ENCODE measurements around the gene CBX3. TPM values are rescaled to one million over a fixed set of nuclear protein-coding genes. Genes with fewer than 3 reads are reported as not detected.
"Not testable (repeated sequence)": the region's sequence is repeated elsewhere in the genome, so short reads cannot be mapped to it uniquely, and the experiment has no call there.

CBX3 gene
- polyA plus RNA-seq, 3 donors, result 301 to 320 (median 315) TPM

GRCh38 chr7:26183545-26184280, 17.8 kb upstream of the CBX3 start:
- DNase-seq, result no peak

GRCh38 chr7:26184281-26185101, 17.1 kb upstream of the CBX3 start:
- not testable (repeated sequence) for DNase-seq

DNA sequence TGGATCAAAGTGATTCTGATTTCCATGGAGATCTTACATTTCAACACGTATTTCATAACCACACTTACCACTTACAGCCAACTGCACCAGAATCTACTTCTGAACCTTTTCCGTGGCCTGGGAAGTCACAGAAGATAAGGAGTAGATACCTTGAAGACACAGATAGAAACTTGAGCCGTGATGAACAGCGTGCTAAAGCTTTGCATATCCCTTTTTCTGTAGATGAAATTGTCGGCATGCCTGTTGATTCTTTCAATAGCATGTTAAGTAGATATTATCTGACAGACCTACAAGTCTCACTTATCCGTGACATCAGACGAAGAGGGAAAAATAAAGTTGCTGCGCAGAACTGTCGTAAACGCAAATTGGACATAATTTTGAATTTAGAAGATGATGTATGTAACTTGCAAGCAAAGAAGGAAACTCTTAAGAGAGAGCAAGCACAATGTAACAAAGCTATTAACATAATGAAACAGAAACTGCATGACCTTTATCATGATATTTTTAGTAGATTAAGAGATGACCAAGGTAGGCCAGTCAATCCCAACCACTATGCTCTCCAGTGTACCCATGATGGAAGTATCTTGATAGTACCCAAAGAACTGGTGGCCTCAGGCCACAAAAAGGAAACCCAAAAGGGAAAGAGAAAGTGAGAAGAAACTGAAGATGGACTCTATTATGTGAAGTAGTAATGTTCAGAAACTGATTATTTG, 16.3 kb upstream of the CBX3 start:
- no peak for DNase-seq

DNA sequence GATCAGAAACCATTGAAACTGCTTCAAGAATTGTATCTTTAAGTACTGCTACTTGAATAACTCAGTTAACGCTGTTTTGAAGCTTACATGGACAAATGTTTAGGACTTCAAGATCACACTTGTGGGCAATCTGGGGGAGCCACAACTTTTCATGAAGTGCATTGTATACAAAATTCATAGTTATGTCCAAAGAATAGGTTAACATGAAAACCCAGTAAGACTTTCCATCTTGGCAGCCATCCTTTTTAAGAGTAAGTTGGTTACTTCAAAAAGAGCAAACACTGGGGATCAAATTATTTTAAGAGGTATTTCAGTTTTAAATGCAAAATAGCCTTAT, 15.7 kb upstream of the CBX3 start:
- no peak for DNase-seq

GRCh38 chr7:26186364-26187311, 14.9 kb upstream of the CBX3 start:
- no peak for DNase-seq

DNA sequence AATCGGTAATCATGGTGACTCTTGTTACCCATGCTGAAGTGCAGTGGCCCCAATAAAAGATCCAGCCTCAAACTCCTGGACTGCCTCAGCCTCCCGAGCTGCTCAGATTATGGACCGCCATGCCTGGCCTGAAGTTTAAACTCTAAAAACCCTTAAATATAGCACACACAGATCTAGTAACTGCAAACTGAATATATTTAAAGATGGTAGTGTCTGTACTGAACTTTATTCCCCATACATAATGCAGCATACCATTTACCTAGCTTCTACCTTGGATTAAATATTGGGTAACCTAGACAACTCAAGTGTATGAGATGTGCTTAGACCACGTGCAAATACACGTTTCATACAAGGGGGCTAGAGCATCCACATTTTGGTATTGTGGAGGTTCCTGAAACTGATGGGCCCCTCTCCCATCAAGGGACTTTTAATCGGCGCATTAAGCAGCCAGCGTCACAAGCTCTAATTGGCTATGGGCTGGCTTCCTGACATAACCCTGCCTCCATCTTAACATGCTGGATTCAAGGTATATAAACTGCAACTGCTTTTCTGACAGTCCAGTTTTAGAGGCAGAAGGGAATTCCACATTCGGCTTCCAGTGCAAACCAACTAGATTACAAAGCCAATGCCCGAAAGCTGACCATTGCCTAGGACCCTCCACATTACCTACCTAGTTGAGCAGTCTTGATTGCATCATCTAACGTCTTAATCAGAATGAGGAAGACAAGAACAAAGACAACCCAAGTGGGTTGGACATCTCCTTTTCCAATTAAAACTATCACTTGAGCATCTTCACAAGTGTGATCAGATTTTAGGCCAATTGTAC, 14.0 kb upstream of the CBX3 start:
- DNase-seq, result no peak

DNA sequence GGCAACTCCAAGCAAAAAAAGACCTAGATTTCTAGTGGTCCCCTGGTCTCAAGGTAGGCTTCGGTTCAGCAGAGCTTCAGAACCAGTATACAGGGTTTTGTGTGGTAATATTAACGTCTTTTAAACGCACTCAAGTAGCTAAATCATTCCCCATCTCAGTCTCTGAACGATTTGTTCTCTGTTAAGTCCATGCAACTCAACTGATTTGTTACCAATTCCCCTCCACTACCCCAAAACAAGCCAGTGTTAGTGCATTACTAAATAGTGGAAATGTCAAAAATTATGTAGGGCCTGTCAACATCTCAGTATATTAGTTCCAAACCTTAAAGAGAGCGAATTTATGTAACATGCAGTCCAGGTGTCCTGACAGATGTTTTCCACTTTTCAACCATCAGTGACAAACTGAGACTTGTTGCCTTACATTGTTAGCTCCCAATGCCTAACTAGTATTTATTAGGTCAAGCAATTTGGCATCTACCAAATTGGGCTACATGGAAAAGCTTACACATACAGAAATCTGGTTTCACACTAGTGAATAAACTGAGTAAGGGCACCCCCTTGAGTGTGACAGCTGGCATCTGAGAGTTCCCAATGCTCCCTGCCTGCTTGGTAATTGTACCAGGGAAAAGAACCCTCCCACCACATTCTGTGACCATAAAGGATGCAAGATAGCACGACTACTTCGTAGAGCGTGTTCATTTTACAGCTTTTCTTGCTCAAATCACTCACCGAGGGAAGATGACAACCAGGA, 13.2 kb upstream of the CBX3 start:
- no peak for DNase-seq

DNA sequence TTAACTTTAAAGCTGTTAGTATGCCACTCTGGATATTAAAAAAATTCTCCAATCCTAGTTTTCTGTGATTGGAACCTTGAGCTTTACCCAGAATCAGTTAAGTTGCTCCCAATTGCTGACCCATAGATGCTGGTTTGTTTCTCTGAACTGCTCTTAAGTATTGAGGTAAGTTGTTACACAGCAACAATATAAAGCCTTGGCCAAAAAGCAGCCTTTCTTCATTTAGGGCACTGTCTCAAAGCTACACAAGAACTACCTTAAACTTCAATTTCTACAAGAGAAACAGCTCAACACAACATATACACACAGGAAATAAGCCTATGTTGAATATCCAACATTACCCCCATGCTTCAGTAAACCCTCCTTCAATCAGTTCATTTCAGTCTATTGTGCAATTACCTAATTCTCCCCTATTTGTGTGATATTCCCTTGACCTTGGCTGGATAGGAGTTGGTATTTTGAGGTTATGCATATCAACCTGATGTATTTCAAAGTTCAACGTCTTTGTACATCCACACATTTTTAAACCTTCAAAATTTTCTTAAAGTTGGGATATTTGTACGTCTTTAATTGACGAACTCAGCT, 12.5 kb upstream of the CBX3 start:
- DNase-seq, result no peak

GRCh38 chr7:26189697-26190096, 11.8 kb upstream of the CBX3 start:
- DNase-seq, result no peak

DNA sequence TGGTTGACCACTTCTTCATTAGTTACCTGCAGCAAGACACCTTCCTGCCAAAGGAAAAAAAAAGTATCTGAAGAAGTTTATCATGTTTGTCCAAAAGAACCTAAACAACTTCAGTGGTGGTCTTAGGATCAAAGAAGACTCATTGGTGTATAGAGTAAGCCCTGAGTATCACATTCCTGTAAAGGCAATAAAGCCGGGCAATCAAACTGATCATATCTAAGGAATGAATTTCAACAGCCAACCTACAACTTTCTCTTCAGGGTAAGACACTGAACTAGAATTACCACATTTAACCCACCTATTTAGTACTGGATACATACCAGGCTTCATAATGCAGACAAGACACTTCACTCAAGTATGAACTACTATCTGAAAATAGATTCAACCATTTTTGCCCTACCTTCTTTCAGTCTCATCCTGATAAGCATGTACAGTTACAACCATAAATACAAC, 11.1 kb upstream of the CBX3 start:
- DNase-seq, result no peak

GRCh38 chr7:26191233-26191973, 10.1 kb upstream of the CBX3 start:
- DNase-seq, result no peak

DNA sequence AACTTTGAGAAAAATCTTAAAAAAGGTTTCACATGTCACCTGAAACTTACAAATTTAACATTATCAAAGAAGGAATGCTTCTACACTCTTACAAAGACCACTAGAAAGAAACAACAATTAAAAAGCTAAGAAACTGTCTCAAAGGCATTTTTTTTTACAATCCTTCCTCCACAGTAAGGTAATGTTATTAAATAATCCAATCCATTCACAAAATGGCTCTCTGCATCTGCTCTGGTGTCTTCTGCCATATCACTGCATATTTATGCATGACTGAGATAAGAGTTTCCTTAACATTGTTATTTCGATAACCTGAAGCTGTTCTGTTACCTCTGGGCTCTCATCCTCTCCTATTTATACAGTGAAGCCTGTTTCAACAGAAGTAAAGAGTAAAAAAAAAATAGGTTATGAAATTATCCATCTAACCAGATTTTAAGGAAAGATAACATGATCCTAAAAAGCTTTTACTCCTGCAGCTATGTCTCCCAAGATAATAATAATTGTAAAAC, 9.5 kb upstream of the CBX3 start:
- DNase-seq, result no peak

GRCh38 chr7:26192485-26193087, 9.0 kb upstream of the CBX3 start:
- no peak for DNase-seq

GRCh38 chr7:26193432-26194207, 7.9 kb upstream of the CBX3 start:
- no peak for DNase-seq

- not testable (repeated sequence) for DNase-seq
Measured at GRCh38 chr7:26194764-26195163, 6.8 kb upstream of the CBX3 start.

DNA sequence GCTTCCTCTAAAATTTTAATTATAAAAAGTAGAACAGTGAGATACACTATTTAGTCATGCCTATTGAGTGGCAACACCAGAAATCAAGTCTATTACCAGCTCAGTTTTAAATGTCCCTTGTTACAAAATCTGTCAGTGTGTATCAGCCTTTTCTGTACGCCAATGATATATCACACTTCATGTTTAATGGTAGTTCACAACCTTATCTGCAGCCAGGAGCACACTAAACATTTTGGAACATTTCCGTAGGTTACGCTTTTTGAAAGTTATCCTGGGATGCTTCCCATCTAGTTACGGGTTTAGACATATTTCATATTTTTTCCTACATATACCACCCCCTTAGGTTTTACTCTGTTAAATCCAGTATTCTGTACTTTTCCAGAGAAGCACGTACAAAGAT, 6.4 kb upstream of the CBX3 start:
- no peak for DNase-seq
